ENCODE data around the gene ZNF592. TPM values are rescaled to one million over a fixed set of nuclear protein-coding genes. Genes with fewer than 3 reads are reported as not detected.

ZNF592 gene
- total RNA-seq, 3 donors from 2014 or later = 29.4 to 35.3 (median 33.4) TPM

DNA sequence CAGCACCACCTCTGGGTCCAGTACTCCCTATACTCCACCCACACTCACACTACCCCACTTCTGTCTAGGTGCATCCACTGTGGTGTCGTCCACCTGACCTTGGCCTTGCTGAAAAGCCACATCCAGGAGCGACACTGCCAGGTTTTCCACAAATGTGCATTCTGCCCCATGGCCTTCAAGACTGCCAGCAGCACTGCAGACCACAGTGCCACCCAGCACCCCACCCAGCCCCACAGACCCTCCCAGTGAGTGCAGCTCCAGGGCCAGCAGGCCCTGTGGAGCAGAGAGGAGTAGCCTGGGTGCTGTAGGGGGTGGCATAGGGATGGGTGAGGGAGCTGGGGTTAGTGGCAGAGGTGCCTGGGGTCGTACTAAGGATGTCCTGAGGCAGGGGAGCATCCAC lies 49.4 kb downstream of the ZNF592 start:
- no peak for DNase-seq
- H3K4me1 ChIP-seq (ENCODE audit: low read depth) = no peaks in the 10 kb centered on the region
- H3K4me3 ChIP-seq = no peak overlapping the region
- peaks cover 16% of the 10 kb centered on the region for H3K36me3 ChIP-seq (ENCODE audit: low read depth)
- TF ChIP-seq, protein P1, sequence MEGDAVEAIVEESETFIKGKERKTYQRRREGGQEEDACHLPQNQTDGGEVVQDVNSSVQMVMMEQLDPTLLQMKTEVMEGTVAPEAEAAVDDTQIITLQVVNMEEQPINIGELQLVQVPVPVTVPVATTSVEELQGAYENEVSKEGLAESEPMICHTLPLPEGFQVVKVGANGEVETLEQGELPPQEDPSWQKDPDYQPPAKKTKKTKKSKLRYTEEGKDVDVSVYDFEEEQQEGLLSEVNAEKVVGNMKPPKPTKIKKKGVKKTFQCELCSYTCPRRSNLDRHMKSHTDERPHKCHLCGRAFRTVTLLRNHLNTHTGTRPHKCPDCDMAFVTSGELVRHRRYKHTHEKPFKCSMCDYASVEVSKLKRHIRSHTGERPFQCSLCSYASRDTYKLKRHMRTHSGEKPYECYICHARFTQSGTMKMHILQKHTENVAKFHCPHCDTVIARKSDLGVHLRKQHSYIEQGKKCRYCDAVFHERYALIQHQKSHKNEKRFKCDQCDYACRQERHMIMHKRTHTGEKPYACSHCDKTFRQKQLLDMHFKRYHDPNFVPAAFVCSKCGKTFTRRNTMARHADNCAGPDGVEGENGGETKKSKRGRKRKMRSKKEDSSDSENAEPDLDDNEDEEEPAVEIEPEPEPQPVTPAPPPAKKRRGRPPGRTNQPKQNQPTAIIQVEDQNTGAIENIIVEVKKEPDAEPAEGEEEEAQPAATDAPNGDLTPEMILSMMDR (IDR thresholded peaks at IDR 0.05) = no peak
- intact Hi-C loops (cut with DNase I, micrococcal nuclease) = no loop called here
- no peak for ATAC-seq
- no peaks in the 10 kb centered on the region for H3K9me3 ChIP-seq

DNA sequence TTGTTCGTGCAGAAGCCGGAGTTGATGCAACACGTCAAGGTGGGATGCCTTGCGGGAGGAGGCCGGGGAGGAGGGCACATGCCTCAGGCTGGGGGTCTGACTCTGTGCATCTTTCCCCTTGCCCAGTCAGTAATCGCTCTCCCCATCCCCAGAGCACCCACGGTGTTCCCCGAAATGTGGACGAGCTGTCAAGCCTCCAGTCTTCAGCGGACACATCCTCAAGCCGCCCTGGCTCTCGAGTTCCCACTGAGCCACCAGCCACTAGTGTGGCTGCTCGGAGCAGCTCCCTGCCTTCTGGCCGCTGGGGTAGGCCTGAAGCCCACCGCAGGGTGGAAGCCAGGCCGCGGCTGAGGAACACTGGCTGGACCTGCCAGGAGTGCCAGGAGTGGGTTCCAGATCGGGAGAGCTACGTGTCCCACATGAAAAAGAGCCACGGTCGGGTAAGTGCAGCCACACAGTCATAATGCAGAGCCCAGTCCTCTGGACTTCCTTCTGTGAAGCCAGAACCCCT lies 50.1 kb downstream of the ZNF592 start:
- Histone ChIP-seq H3K36me3 (ENCODE audit: low read depth) (peaks cover 16% of the 10 kb centered on the region), H3K4me3 (no peak overlapping the region), H3K4me1 (ENCODE audit: low read depth) (no peaks in the 10 kb centered on the region), H3K9me3 (no peaks in the 10 kb centered on the region)
- DNase-seq (no peak), ATAC-seq (no peak)
- TF ChIP-seq, protein P1 (IDR thresholded peaks at IDR 0.05) = no peak
- intact Hi-C loops (cut with DNase I, micrococcal nuclease) = no loop called here

DNA sequence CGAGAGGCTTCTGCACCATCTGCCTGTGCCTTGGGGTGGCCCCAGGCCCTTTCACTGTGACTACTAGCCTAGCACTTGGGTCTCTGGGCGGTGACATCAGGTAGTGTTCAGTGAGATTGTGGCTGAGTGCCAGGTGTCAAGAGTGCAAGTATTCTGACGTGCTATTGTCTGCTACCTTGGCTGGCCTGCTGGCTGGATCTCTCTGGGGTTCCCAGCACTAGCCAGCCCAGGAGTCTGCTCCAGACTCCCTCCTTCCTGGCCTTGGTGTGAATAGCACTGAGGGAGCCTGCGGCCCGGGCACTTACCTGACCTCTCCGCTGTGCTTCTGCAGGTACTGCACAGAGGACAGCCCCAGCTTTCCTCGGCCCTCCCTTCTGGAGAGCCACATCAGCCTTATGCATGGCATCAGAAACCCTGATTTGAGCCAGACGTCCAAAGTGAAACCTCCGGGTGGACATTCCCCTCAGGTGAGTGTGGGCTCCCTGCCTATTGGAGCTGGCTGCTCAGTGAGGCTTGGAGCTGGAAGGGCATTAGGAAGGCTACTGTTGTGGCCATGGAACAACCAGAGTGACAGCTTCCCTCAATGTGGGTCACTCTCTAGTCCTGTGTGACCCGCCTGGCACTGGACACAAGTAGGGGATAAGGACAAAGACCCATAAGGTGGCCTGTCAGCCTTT lies 51.3 kb downstream of the ZNF592 start:
- DNase-seq = no peak
- no peak for ATAC-seq

DNA sequence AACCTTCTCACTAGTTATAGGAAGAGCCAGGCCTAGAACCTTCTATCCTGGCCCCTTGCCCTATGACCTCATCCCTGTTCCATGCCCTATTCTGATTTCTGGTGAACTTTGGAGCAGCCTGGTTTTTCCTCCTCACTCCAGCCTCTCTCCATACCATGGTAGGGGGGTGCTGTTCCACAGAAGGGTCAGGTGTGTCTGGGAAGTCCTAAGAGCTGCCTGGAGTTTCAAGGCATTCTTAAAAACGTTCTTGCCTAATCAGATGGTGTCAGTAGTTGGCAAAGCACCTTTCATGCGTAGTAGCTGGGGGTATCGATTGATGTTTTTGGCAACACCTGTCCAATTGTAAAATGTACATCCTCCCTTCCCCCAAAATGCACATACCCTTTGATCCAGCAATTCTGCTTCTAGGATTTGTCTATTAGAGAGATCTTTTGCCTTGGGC lies 52.0 kb downstream of the ZNF592 start:
- no peaks in the 10 kb centered on the region for H3K4me1 ChIP-seq (ENCODE audit: low read depth)
- H3K36me3 ChIP-seq (ENCODE audit: low read depth) = peaks cover 16% of the 10 kb centered on the region
- TF ChIP-seq, protein P1 (IDR thresholded peaks at IDR 0.05) = no peak
- H3K4me3 ChIP-seq = no peak overlapping the region
- H3K9me3 ChIP-seq = no peaks in the 10 kb centered on the region
- no peak for DNase-seq
- ATAC-seq = no peak
- intact Hi-C loops (cut with DNase I, micrococcal nuclease) = no loop called here

More for the DNA sequence above, 51.3 kb downstream of the ZNF592 start:
- Histone ChIP-seq H3K36me3 (ENCODE audit: low read depth) (peaks cover 16% of the 10 kb centered on the region), H3K4me1 (ENCODE audit: low read depth) (no peaks in the 10 kb centered on the region), H3K9me3 (no peaks in the 10 kb centered on the region), H3K4me3 (no peak overlapping the region)
- TF ChIP-seq, protein P1 (IDR thresholded peaks at IDR 0.05) = no peak
- intact Hi-C loops (cut with DNase I, micrococcal nuclease) = no loop called here

DNA sequence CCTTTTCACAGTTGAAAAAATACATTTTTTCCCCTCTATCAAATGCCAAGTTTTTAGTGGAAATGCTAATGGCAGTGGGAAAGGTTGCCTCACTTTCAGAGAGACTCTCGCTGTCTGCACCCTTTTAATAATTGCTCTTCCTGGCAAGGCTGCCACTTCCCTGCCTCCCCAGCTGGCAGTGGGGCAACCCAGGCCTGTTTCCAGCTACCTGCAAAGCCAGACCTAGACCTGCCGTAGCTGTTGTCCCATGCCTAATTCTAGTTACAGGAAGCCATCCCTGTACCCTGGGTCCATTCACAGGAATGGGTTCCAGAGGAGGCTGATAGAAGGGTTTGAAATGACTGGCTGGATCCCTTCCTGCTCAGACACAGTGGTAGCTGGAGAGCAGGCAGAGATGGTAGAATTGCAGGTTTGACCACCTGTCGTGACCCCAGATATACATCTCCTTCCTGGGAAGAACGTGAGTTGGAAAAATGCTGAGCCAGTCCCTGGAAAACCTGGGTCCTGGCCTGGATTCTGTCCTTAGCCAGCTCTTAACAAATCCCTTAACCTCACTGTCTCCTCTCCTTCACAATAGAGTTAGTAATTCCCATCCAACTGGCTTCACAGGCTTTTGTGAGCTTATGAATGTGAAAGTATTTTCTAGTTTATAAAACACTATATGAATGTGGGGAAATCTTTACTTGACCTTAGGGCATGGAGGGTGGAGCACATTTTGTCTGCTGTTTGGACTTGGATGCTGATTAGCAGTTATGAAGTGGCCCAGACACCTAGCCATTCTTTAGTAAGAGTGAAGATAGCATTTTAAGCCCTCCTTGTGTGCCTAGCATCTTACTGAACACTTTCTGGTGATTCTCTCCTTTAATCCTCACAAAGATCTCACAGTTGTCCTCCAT lies 55.9 kb downstream of the ZNF592 start:
- no peak for ATAC-seq
- TF ChIP-seq, protein P1 (IDR thresholded peaks at IDR 0.05) = no peak
- DNase-seq = no peak
- no peaks in the 10 kb centered on the region for H3K9me3 ChIP-seq
- H3K4me1 ChIP-seq (ENCODE audit: low read depth) = no peaks in the 10 kb centered on the region
- peaks cover 10% of the 10 kb centered on the region for H3K36me3 ChIP-seq (ENCODE audit: low read depth)
- no peak overlapping the region for H3K4me3 ChIP-seq
- intact Hi-C loops (cut with DNase I, micrococcal nuclease) = no loop called here

Data from mucosa of descending colon (tissue), 3 donors.